Glutamatergic neuron (in vitro differentiated cells): Measurements from ENCODE around the gene SRPRB. TPM values are rescaled to one million over a fixed set of nuclear protein-coding genes. Genes with fewer than 3 reads are reported as not detected.
A peak's percentile ranks its signal among the peaks of the same experiment; 100 is the strongest.

Experiments used
- DNase-seq: peaks from one replicate; pipeline ENCODE4 v3.0.0; 2022
- H3K27ac Mint-ChIP-seq: one replicate; pipeline ENCODE4 v1.8.0; 2020; ENCODE audit warnings: mild to moderate bottlenecking, mixed read lengths, inconsistent platforms; ENCODE audit not compliant: unreplicated experiment
- H3K27me3 Mint-ChIP-seq: one replicate; pipeline ENCODE4 v1.8.0; 2020; ENCODE audit warnings: mild to moderate bottlenecking, moderate library complexity, mixed read lengths, inconsistent platforms; ENCODE audit not compliant: unreplicated experiment
- H3K36me3 Mint-ChIP-seq: one replicate; pipeline ENCODE4 v1.8.0; 2020; ENCODE audit warnings: mild to moderate bottlenecking, mixed read lengths, inconsistent platforms; ENCODE audit not compliant: unreplicated experiment
- H3K4me1 Mint-ChIP-seq: one replicate; pipeline ENCODE4 v1.8.0; 2020; ENCODE audit warnings: mild to moderate bottlenecking, low read depth, mixed read lengths, inconsistent platforms; ENCODE audit not compliant: unreplicated experiment
- H3K4me3 Mint-ChIP-seq: one replicate; pipeline ENCODE4 v1.8.0; 2020; ENCODE audit warnings: mild to moderate bottlenecking, mixed read lengths, inconsistent platforms; ENCODE audit not compliant: unreplicated experiment
- H3K9me3 Mint-ChIP-seq: one replicate; pipeline ENCODE4 v1.8.0; 2020; ENCODE audit warnings: mild to moderate bottlenecking, moderate library complexity, mixed read lengths, inconsistent platforms; ENCODE audit not compliant: unreplicated experiment
- total RNA-seq: library from RNA; stranded (reverse); fragmentation: NEBNext Ultra II Directional; extraction: Animal tissue kit (Norgen Biotek cat#: 25700); gene quantifications from one replicate; pipeline ENCODE4 v1.2.1, GENCODE V29; 2021; ENCODE audit not compliant: unreplicated experiment
- TF ChIP-seq, protein P1 (sequence below): fragments of 200-600 bp; sonication (generic); IDR thresholded peaks from one replicate; pipeline ENCODE4 v1.5.0; 2021; ENCODE audit not compliant: partially characterized antibody, unreplicated experiment

SRPRB gene
- total RNA-seq, 1 donor from 2014 or later = 47.2 TPM

DNA sequence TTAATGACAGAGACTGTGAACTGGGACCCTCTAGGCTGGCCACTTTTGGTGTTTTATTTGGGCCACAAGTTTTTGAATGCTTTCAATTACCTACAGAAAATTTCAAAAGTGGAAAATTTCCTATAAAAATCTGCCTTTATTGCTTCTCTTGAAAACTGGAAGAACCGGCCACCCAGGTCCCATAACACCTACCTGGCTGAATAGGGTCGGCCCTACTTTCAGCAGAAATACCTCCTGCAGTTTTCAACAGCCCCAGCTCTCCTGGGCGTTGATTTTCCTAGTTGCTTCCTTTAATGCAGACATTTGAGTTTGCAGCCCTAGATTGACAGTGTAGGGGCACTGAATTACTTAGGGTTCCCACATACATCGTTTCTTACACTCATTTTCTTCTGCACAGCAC lies 719 bp upstream of the SRPRB start:
- peaks cover 2% of the 10 kb centered on the region for H3K27me3 Mint-ChIP-seq
- H3K9me3 Mint-ChIP-seq = peaks cover 9% of the 10 kb centered on the region
- DNase-seq = no peak
- peak overlapping the region; percentile 97 for H3K27ac Mint-ChIP-seq
- peaks cover 7% of the 10 kb centered on the region for H3K4me1 Mint-ChIP-seq
- TF ChIP-seq, protein P1, sequence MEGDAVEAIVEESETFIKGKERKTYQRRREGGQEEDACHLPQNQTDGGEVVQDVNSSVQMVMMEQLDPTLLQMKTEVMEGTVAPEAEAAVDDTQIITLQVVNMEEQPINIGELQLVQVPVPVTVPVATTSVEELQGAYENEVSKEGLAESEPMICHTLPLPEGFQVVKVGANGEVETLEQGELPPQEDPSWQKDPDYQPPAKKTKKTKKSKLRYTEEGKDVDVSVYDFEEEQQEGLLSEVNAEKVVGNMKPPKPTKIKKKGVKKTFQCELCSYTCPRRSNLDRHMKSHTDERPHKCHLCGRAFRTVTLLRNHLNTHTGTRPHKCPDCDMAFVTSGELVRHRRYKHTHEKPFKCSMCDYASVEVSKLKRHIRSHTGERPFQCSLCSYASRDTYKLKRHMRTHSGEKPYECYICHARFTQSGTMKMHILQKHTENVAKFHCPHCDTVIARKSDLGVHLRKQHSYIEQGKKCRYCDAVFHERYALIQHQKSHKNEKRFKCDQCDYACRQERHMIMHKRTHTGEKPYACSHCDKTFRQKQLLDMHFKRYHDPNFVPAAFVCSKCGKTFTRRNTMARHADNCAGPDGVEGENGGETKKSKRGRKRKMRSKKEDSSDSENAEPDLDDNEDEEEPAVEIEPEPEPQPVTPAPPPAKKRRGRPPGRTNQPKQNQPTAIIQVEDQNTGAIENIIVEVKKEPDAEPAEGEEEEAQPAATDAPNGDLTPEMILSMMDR = no peak
- peaks cover 7% of the 10 kb centered on the region for H3K36me3 Mint-ChIP-seq
- H3K4me3 Mint-ChIP-seq = peak overlapping the region; percentile 96

DNA sequence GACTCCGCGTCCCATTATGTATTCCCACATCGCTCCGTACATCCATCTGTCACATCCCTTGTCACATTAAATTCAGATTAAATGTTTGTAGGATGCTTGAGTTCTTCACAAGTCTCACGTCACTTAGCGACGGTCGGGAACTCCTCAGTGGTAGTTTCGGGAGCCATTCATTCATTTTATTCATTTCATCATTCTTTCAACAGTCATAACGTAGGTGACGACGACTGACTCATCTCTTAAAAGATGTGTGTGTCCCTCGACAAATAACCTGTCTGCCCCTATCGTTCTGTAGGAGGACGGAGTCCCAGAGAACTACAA lies 272 bp upstream of the SRPRB start:
- peaks cover 2% of the 10 kb centered on the region for H3K27me3 Mint-ChIP-seq
- TF ChIP-seq, protein P1 = no peak
- H3K36me3 Mint-ChIP-seq = peaks cover 7% of the 10 kb centered on the region
- DNase-seq = no peak
- H3K4me3 Mint-ChIP-seq = peak overlapping the region; percentile 96
- peaks cover 9% of the 10 kb centered on the region for H3K9me3 Mint-ChIP-seq
- peak overlapping the region; percentile 97 for H3K27ac Mint-ChIP-seq
- peaks cover 7% of the 10 kb centered on the region for H3K4me1 Mint-ChIP-seq

DNA sequence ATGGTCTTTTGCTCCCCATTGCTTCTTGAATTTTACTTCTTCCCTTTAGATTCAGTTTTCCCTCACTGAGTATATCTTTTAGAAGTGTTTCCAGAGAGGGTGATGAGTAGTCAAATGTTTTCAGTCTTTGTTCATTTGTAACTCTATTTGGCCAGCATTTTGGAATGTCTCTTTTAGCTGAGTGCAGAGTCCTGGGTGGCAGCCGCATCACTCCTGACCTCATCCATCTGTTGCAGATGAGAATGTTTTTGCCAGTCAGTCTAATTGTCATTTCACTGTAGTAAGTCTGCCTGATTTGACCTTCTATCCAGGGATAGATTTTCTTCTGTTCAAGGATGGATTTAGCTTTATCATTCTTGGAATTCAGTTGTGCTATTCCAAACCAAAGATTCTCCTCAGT lies 7.3 kb downstream of the SRPRB start:
- Mint-ChIP-seq H3K36me3 (no peaks in the 10 kb centered on the region), H3K4me1 (peaks cover 8% of the 10 kb centered on the region), H3K27me3 (no peaks in the 10 kb centered on the region), H3K27ac (peak overlapping the region; percentile 78), H3K4me3 (peak overlapping the region; percentile 51), H3K9me3 (no peaks in the 10 kb centered on the region)
- no peak for DNase-seq
- TF ChIP-seq, protein P1 = no peak

DNA sequence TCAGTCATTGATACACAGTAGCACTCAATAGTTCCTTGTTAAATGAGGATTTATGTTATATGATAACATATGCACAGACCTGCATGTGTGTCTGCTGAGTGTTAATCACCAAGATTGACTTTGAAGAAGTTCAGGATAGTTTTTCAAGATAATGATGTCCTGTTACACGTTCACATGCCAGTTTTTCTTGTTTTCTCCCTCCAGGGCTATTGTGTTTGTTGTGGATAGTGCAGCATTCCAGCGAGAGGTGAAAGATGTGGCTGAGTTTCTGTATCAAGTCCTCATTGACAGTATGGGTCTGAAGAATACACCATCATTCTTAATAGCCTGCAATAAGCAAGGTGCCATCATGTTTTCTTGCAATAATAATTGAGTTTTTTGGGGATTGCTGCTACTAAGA lies 9.8 kb downstream of the SRPRB start:
- Mint-ChIP-seq H3K9me3 (no peaks in the 10 kb centered on the region), H3K4me3 (no peak overlapping the region), H3K27ac (no peak overlapping the region), H3K36me3 (no peaks in the 10 kb centered on the region), H3K4me1 (peaks cover 8% of the 10 kb centered on the region), H3K27me3 (no peaks in the 10 kb centered on the region)
- DNase-seq = no peak
- TF ChIP-seq, protein P1 = no peak

DNA sequence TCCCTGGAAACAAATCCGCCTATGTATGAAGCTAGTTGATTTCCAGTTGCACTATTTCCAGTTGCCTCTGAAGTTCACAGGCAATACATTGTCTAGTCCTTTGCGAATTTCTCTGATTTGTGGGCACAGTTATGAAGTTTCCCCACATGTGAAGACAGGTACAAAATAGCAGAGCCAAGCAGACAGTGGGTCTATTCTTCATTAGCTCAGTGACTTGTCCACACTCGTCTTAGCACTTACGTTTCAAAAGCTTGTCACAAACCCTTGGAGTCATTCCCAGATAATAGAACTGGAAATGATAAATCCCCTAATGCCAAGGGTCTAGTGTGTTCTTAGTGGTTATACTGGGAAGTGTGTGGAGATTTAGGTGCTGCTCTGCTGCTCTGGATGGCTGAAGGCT lies 14.5 kb downstream of the SRPRB start:
- H3K4me1 Mint-ChIP-seq = peaks cover 15% of the 10 kb centered on the region
- H3K4me3 Mint-ChIP-seq = no peak overlapping the region
- DNase-seq = no peak
- peaks cover 2% of the 10 kb centered on the region for H3K36me3 Mint-ChIP-seq
- no peak overlapping the region for H3K27ac Mint-ChIP-seq
- peaks cover 17% of the 10 kb centered on the region for H3K9me3 Mint-ChIP-seq
- H3K27me3 Mint-ChIP-seq = peaks cover 5% of the 10 kb centered on the region
- TF ChIP-seq, protein P1 = no peak
